Thoracic aorta (tissue), 2 donors: ENCODE measurements around the gene PDE10A. TPM values are rescaled to one million over a fixed set of nuclear protein-coding genes. Genes with fewer than 3 reads are reported as not detected.
"Not testable (repeated sequence)": the region's sequence is repeated elsewhere in the genome, so short reads cannot be mapped to it uniquely, and the experiment has no call there.

ENCODE experiments used
- ATAC-seq: fragments of 150-250 bp; one replicate; pipeline ENCODE4 v1.8.0; 2017; ENCODE audit warnings: low read depth; ENCODE audit not compliant: insufficient number of reproducible peaks, low FRiP score
- DNase-seq: peaks from one replicate; pipeline ENCODE4 v3.0.0-alpha.2; 2020; ENCODE audit warnings: low spot score
- H3K27ac ChIP-seq, 2 donors: fragments of 200-600 bp; sonication (generic); 1 replicate in 1 of 2; 2 replicates in 1 of 2; pipeline ENCODE4 v1.5.1; 2016; ENCODE audit warnings: mild to moderate bottlenecking in 2 of 2, moderate library complexity in 2 of 2
- H3K27me3 ChIP-seq: fragments of 200-600 bp; sonication (generic); replicated peaks from 2 replicates; pipeline ENCODE4 v1.6.0; 2016; ENCODE audit warnings: mild to moderate bottlenecking; ENCODE audit not compliant: insufficient read depth
- H3K36me3 ChIP-seq: fragments of 200-600 bp; sonication (generic); one replicate; pipeline ENCODE4 v1.5.1; 2016
- H3K4me1 ChIP-seq, 2 donors: fragments of 200-600 bp; sonication (generic); 1 replicate in 1 of 2; 2 replicates in 1 of 2; pipeline versions ENCODE4 v1.5.1 to v1.6.0; 2016; ENCODE audit warnings: low read depth in 2 of 2, mild to moderate bottlenecking in 1 of 2; ENCODE audit not compliant: control insufficient read depth in 1 of 2
- H3K4me3 ChIP-seq: fragments of 200-600 bp; sonication (generic); 2 replicates; pipeline ENCODE4 v1.5.1; 2016; ENCODE audit warnings: mild to moderate bottlenecking
- H3K9me3 ChIP-seq: fragments of 200-600 bp; sonication (generic); 2 replicates; pipeline ENCODE4 v1.5.1; 2016
- CTCF ChIP-seq: fragments of 200-600 bp; sonication (generic); IDR thresholded peaks from one replicate; pipeline ENCODE4 v1.5.1; 2019; ENCODE audit warnings: antibody characterized with exemption
- total RNA-seq, 2 donors: library from RNA; depleted of rRNA; stranded (reverse); fragments of >200 nt; gene quantifications; one replicate each; pipeline versions ENCODE4 v1.1.0 to v1.2.3, GENCODE V29; 2016

The PDE10A gene
- total RNA-seq, 2 donors from 2014 or later: 7.0 to 20.8 TPM

GRCh38 chr6:165478581-165478980, 184.5 kb downstream of the PDE10A start:
- ATAC-seq (no peak), DNase-seq (no peak)
- no peak overlapping the region for H3K4me3 ChIP-seq
- TF ChIP-seq CTCF: no peak
- no peaks in the 10 kb centered on the region for H3K4me1 ChIP-seq
- no peaks in the 10 kb centered on the region for H3K36me3 ChIP-seq
- H3K9me3 ChIP-seq: no peaks in the 10 kb centered on the region
- H3K27ac ChIP-seq: no peak overlapping the region
- no peaks in the 10 kb centered on the region for H3K27me3 ChIP-seq

- Histone ChIP-seq H3K9me3 (no peaks in the 10 kb centered on the region), H3K27ac (no peak overlapping the region), H3K36me3 (no peaks in the 10 kb centered on the region), H3K4me3 (no peak overlapping the region), H3K27me3 (no peaks in the 10 kb centered on the region), H3K4me1 (no peaks in the 10 kb centered on the region)
- DNase-seq (no peak), ATAC-seq (no peak)
- no peak for TF ChIP-seq CTCF
Measured at GRCh38 chr6:165469483-165469882, 193.6 kb downstream of the PDE10A start.

GRCh38 chr6:165468340-165469235, 194.5 kb downstream of the PDE10A start:
- Histone ChIP-seq H3K9me3 (peaks cover 4% of the 10 kb centered on the region), H3K4me1 (no peaks in the 10 kb centered on the region), H3K27me3 (no peaks in the 10 kb centered on the region), H3K27ac (no peak overlapping the region), H3K36me3 (no peaks in the 10 kb centered on the region), H3K4me3 (no peak overlapping the region)
- TF ChIP-seq CTCF: no peak
- DNase-seq: no peak
- no peak for ATAC-seq

- H3K27ac ChIP-seq, ATAC-seq, H3K36me3 ChIP-seq: not testable (repeated sequence)
Measured at GRCh38 chr6:165463499-165463898, 199.5 kb downstream of the PDE10A start.

GRCh38 chr6:165459605-165460301, 203.3 kb downstream of the PDE10A start:
- not testable (repeated sequence) for DNase-seq, H3K27ac ChIP-seq, H3K9me3 ChIP-seq, ATAC-seq, H3K4me1 ChIP-seq, H3K27me3 ChIP-seq, H3K36me3 ChIP-seq
- peak overlapping the region; percentile 16 for H3K4me3 ChIP-seq

More at GRCh38 chr6:165463499-165463898, 199.5 kb downstream of the PDE10A start:
- H3K4me3 ChIP-seq, H3K9me3 ChIP-seq, H3K4me1 ChIP-seq, DNase-seq, H3K27me3 ChIP-seq: not testable (repeated sequence)

GRCh38 chr6:165458134-165458533, 204.9 kb downstream of the PDE10A start:
- TF ChIP-seq CTCF: no peak
- Histone ChIP-seq H3K4me1 (no peaks in the 10 kb centered on the region), H3K27ac (no peak overlapping the region), H3K4me3 (no peak overlapping the region), H3K9me3 (no peaks in the 10 kb centered on the region), H3K36me3 (no peaks in the 10 kb centered on the region), H3K27me3 (no peaks in the 10 kb centered on the region)
- no peak for DNase-seq
- ATAC-seq: no peak
